ENCODE data around the gene CELA2A.
"Not testable (repeated sequence)": the region's sequence is repeated elsewhere in the genome, so short reads cannot be mapped to it uniquely, and the experiment has no call there.

CELA2A gene

GRCh38 chr1:15452866-15453571 lies 3.5 kb upstream of the CELA2A start:
- no peak overlapping the region for H3K4me3 ChIP-seq (ENCODE audit: low read length)
- no peak for DNase-seq (ENCODE audit: low read depth)
- TF ChIP-seq, protein P1, sequence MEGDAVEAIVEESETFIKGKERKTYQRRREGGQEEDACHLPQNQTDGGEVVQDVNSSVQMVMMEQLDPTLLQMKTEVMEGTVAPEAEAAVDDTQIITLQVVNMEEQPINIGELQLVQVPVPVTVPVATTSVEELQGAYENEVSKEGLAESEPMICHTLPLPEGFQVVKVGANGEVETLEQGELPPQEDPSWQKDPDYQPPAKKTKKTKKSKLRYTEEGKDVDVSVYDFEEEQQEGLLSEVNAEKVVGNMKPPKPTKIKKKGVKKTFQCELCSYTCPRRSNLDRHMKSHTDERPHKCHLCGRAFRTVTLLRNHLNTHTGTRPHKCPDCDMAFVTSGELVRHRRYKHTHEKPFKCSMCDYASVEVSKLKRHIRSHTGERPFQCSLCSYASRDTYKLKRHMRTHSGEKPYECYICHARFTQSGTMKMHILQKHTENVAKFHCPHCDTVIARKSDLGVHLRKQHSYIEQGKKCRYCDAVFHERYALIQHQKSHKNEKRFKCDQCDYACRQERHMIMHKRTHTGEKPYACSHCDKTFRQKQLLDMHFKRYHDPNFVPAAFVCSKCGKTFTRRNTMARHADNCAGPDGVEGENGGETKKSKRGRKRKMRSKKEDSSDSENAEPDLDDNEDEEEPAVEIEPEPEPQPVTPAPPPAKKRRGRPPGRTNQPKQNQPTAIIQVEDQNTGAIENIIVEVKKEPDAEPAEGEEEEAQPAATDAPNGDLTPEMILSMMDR (conservative IDR thresholded peaks at IDR 0.05; ENCODE audit: low read depth, low read length): no peak

GRCh38 chr1:15453734-15454133 lies 2.8 kb upstream of the CELA2A start:
- DNase-seq (ENCODE audit: low read depth): no peak
- H3K4me3 ChIP-seq (ENCODE audit: low read length): no peak overlapping the region
- TF ChIP-seq, protein P1 (conservative IDR thresholded peaks at IDR 0.05; ENCODE audit: low read depth, low read length): no peak

- no peak overlapping the region for H3K4me3 ChIP-seq (ENCODE audit: low read length)
- no peak for DNase-seq (ENCODE audit: low read depth)
- TF ChIP-seq, protein P1 (conservative IDR thresholded peaks at IDR 0.05; ENCODE audit: low read depth, low read length): no peak
Observed at GRCh38 chr1:15454256-15454655, 2.3 kb upstream of the CELA2A start.

DNA sequence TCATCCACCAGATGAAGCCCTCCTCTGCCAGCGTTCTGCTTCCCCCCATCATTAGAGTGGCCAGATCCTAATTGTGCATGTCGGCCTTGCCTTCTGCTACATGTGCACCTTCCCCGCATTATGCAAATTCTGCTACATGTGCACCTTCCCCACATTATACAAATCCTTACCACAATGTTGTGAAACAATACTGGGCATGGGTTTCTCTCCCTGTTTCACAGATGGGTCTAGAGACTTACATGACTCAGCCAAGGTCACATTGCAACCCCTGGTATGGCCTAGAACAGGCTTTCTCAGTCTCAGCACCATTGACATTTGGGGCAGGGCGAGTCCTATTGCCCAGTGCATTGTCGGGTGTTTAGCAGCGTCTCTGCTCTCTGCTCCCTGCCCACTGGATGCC lies 1.0 kb upstream of the CELA2A start:
- no peak for DNase-seq (ENCODE audit: low read depth)
- no peak overlapping the region for H3K4me3 ChIP-seq (ENCODE audit: low read length)
- TF ChIP-seq, protein P1 (conservative IDR thresholded peaks at IDR 0.05; ENCODE audit: low read depth, low read length): no peak

GRCh38 chr1:15457585-15457984 lies 1.1 kb downstream of the CELA2A start:
- no peak for DNase-seq (ENCODE audit: low read depth)
- TF ChIP-seq, protein P1 (conservative IDR thresholded peaks at IDR 0.05; ENCODE audit: low read depth, low read length): no peak
- no peak overlapping the region for H3K4me3 ChIP-seq (ENCODE audit: low read length)

DNA sequence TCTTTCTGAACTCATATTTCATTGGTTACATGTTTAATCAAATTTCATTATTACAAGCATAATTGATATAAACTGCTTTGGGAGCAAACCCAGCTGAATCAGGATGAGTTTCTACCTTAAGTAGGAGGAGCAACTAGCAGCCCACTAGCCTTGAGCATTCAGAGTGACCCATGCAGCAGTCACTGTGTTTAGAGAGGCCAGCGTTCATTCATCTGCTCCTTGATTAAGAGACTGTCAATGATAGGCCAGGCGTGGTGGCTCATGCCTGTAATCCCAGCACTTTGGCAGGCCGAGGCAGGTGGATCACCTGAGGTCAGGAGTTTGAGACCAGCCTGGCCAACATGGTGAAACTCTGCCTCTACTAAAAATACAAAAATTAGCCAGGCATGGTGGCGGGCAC lies 1.9 kb downstream of the CELA2A start:
- DNase-seq (ENCODE audit: low read depth); H3K4me3 ChIP-seq (ENCODE audit: low read length): not testable (repeated sequence)

DNA sequence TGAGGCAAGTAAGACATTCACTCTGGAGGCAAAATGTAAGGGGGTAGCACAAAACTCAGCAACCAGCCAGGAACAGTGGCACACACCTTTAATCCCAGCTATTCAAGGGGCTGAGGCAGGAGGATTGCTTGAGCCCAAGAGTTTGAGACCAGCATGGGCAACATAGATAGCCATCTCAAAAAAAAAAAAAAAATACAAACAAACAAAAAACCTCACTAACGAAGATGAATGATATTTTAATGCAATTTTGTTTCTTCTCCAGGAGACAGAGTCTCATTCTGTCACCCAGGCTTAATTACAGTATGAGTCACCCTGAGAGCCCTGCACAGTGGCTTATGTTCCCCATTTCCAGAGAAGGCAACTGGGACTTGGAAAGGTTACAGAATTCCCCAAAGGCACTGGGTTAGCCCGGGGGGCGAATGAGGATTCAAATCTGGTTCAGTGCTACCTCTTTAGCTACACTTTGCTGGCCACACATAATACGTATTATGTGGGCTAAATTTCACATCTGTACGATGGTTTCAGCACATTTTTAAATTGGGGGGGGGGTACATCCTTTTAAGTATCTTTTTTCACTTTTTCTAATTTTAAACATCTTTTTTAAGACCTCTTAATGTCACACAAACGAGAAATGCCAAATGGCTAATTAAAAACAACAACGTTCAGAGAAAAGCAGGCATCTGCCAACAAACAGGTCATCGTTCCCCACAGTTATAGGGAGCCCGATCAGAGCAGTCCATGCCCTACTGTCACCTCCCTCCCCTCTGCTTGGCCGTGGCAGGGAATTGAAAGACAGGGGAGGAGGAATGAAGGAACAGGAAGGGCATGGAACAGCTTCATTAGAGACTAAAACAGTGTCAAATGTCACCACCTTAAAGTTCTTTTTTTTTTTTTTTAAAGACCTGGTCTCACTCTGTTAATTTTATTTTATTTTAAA lies 3.5 kb downstream of the CELA2A start:
- H3K4me3 ChIP-seq (ENCODE audit: low read length): no peak overlapping the region
- TF ChIP-seq, protein P1 (conservative IDR thresholded peaks at IDR 0.05; ENCODE audit: low read depth, low read length): no peak
- DNase-seq (ENCODE audit: low read depth): no peak
